GM23338 (cell line): ENCODE measurements around the gene RABGAP1L. TPM values are rescaled to one million over a fixed set of nuclear protein-coding genes. Genes with fewer than 3 reads are reported as not detected.

ENCODE experiments used
- ATAC-seq: fragments of 200-7000 bp; cut with Tn5 transposase; 3 replicates; pipeline ENCODE4 v1.9.1; 2020
- DNase-seq: peaks from one replicate; pipeline ENCODE4 v3.0.0-alpha.2; 2015; ENCODE audit warnings: low spot score
- H2AFZ ChIP-seq: fragments of 200-600 bp; sonication (generic); 2 replicates; pipeline ENCODE4 v1.8.0; 2016; ENCODE audit warnings: antibody characterized with exemption, mild to moderate bottlenecking, moderate library complexity
- H3F3A ChIP-seq: fragments of 200-600 bp; sonication (generic); replicated peaks from 2 replicates; pipeline ENCODE4 v1.8.0; 2017; ENCODE audit warnings: antibody characterized with exemption, mixed run types, low read depth
- H3K27ac ChIP-seq: fragments of 200-600 bp; sonication (generic); 2 replicates; pipeline ENCODE4 v1.6.1; 2016; ENCODE audit warnings: low read depth
- H3K27me3 ChIP-seq: fragments of 200-600 bp; sonication (generic); 2 replicates; pipeline ENCODE4 v1.8.0; 2016; ENCODE audit warnings: mild to moderate bottlenecking, mixed run types, moderate library complexity; ENCODE audit not compliant: insufficient read depth
- H3K36me3 ChIP-seq: fragments of 200-600 bp; sonication (generic); 2 replicates; pipeline ENCODE4 v1.8.0; 2016; ENCODE audit warnings: mild to moderate bottlenecking; ENCODE audit not compliant: insufficient read depth
- H3K4me1 ChIP-seq: fragments of 200-600 bp; sonication (generic); 2 replicates; pipeline ENCODE4 v1.8.0; 2016; ENCODE audit warnings: mild to moderate bottlenecking, moderate library complexity; ENCODE audit not compliant: insufficient read depth
- H3K4me2 ChIP-seq: fragments of 200-600 bp; sonication (generic); 2 replicates; pipeline ENCODE4 v1.7.1; 2017; ENCODE audit warnings: mixed run types
- H3K4me3 ChIP-seq: fragments of 200-600 bp; sonication (generic); 2 replicates; pipeline ENCODE4 v1.6.1; 2016; ENCODE audit warnings: mixed run types
- H3K79me2 ChIP-seq: fragments of 200-600 bp; sonication (generic); replicated peaks from 2 replicates; pipeline ENCODE4 v1.8.0; 2017; ENCODE audit warnings: mild to moderate bottlenecking; ENCODE audit not compliant: insufficient read depth
- H3K9me2 ChIP-seq: fragments of 200-600 bp; sonication (generic); 2 replicates; pipeline ENCODE4 v1.8.0; 2017; ENCODE audit not compliant: insufficient read depth
- H4K20me1 ChIP-seq: fragments of 200-600 bp; sonication (generic); replicated peaks from 2 replicates; pipeline ENCODE4 v1.8.0; 2017; ENCODE audit warnings: mild to moderate bottlenecking; ENCODE audit not compliant: insufficient read depth
- H3K27ac Mint-ChIP-seq: 2 replicates; pipeline ENCODE4 v1.8.0; 2020; ENCODE audit warnings: inconsistent platforms, mild to moderate bottlenecking, moderate library complexity, mixed read lengths
- H3K27me3 Mint-ChIP-seq: 3 replicates; pipeline ENCODE4 v1.8.0; 2022; ENCODE audit warnings: low read depth, mild to moderate bottlenecking, moderate library complexity, mixed read lengths, inconsistent platforms; ENCODE audit not compliant: insufficient read depth, poor library complexity
- H3K36me3 Mint-ChIP-seq: 3 replicates; pipeline ENCODE4 v1.8.0; 2021; ENCODE audit warnings: low read depth, mild to moderate bottlenecking, inconsistent platforms, moderate library complexity, mixed read lengths
- H3K4me1 Mint-ChIP-seq: 3 replicates; pipeline ENCODE4 v1.8.0; 2020; ENCODE audit warnings: mild to moderate bottlenecking, inconsistent platforms, mixed read lengths
- H3K4me3 Mint-ChIP-seq: 3 replicates; pipeline ENCODE4 v1.8.0; 2021; ENCODE audit warnings: moderate library complexity, mild to moderate bottlenecking, inconsistent platforms, mixed read lengths
- H3K9me3 Mint-ChIP-seq: 3 replicates; pipeline ENCODE4 v1.8.0; 2020; ENCODE audit warnings: moderate library complexity, mild to moderate bottlenecking, inconsistent platforms, mixed read lengths
- CREB1 ChIP-seq: fragments of 250-450 bp; sonication (Bioruptor Pico); IDR thresholded peaks from 2 replicates; pipeline ENCODE4 v1.5.0; 2020; ENCODE audit warnings: low read depth, mild to moderate bottlenecking, moderate library complexity
- EZH2 ChIP-seq: fragments of 200-600 bp; sonication (generic); IDR thresholded peaks from one replicate; pipeline ENCODE4 v1.8.0; 2017; ENCODE audit warnings: antibody characterized with exemption, mild to moderate bottlenecking, low read depth; ENCODE audit not compliant: unreplicated experiment
- EZH2phosphoT487 ChIP-seq: fragments of 200-600 bp; sonication (generic); IDR thresholded peaks from one replicate; pipeline ENCODE4 v1.8.1; 2018; ENCODE audit warnings: antibody characterized with exemption; ENCODE audit not compliant: unreplicated experiment
- JUNB ChIP-seq: IDR thresholded peaks from one replicate; pipeline ENCODE4 v1.6.1; 2016; ENCODE audit warnings: antibody characterized with exemption; ENCODE audit not compliant: unreplicated experiment
- NANOG ChIP-seq: IDR thresholded peaks from 2 replicates; pipeline ENCODE4 v1.6.1; 2016; ENCODE audit warnings: antibody characterized with exemption, borderline replicate concordance
- POLR2AphosphoS5 ChIP-seq: IDR thresholded peaks from 2 replicates; pipeline ENCODE4 v1.6.1; 2016; ENCODE audit warnings: antibody characterized with exemption, low read depth
- STAT1 ChIP-seq: IDR thresholded peaks from one replicate; pipeline ENCODE4 v1.6.1; 2016; ENCODE audit warnings: antibody characterized with exemption; ENCODE audit not compliant: unreplicated experiment
- ZNF114 ChIP-seq: fragments of 250-450 bp; sonication (Bioruptor Pico); IDR thresholded peaks from 2 replicates; pipeline ENCODE4 v1.5.0; 2020; ENCODE audit warnings: mild to moderate bottlenecking, moderate library complexity
- ZNF331 ChIP-seq: fragments of 250-450 bp; sonication (Bioruptor Pico); IDR thresholded peaks from 2 replicates; pipeline ENCODE4 v1.5.0; 2020; ENCODE audit warnings: low read depth, mild to moderate bottlenecking, moderate library complexity
- polyA plus RNA-seq: library from polyadenylated mRNA; unstranded; fragments of >200 nt; fragmentation: Nextera tagmentation; extraction: Ambion mirVana; gene quantifications from 2 replicates; pipeline ENCODE4 v1.2.1, GENCODE V29; 2016
- total RNA-seq: library from RNA; depleted of rRNA; stranded (reverse); fragments of >200 nt; shearing (Covaris generic); gene quantifications from 2 replicates; pipeline ENCODE4 v1.2.3, GENCODE V29; 2014
- TF ChIP-seq, protein P1 (sequence below): fragments of 250-450 bp; sonication (Bioruptor Pico); IDR thresholded peaks from 2 replicates; pipeline ENCODE4 v1.5.0; 2020; ENCODE audit warnings: mild to moderate bottlenecking, moderate library complexity
- TF ChIP-seq, protein P2 (sequence below): IDR thresholded peaks from one replicate; pipeline ENCODE4 v1.6.1; 2018; ENCODE audit warnings: antibody characterized with exemption; ENCODE audit not compliant: unreplicated experiment
- TF ChIP-seq, protein P3 (sequence below): IDR thresholded peaks from 2 replicates; pipeline ENCODE4 v1.6.1; 2016; ENCODE audit warnings: antibody characterized with exemption
- TF ChIP-seq, protein P4 (sequence below), 2 experiments: fragments of 200-600 bp in 1 of 2; sonication (generic) in 1 of 2; conservative IDR thresholded peaks; 2 replicates each; pipeline versions ENCODE4 v1.5.1 to v1.6.1; 2016 to 2017; ENCODE audit warnings: antibody characterized with exemption in 2 of 2, low read depth in 2 of 2, mild to moderate bottlenecking in 2 of 2, moderate library complexity in 1 of 2

RABGAP1L gene
- total and polyA plus RNA-seq, 2 experiments from 2014 or later = 83.2 to 136 TPM

DNA sequence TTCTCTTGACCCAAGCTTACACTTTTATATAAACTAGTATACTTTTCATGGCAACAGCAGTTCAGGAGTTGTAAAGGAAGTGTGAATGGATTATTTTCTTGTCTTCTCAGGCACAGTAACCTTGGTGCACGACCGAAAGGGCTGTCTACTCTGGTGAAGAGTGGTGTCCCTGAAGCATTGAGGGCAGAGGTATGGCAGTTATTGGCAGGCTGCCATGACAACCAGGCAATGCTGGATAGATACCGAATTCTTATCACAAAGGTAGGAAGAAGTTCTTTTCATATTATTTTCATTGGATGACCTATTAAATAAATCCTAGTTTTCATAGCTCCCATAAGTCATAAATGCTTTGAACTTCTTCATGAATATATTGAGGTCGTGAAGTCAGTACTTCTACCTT, 234.6 kb downstream of the RABGAP1L start:
- H4K20me1 ChIP-seq = no peaks in the 10 kb centered on the region
- H3F3A ChIP-seq = no peaks in the 10 kb centered on the region
- no peaks in the 10 kb centered on the region for H3K9me2 ChIP-seq
- TF ChIP-seq, protein P1, sequence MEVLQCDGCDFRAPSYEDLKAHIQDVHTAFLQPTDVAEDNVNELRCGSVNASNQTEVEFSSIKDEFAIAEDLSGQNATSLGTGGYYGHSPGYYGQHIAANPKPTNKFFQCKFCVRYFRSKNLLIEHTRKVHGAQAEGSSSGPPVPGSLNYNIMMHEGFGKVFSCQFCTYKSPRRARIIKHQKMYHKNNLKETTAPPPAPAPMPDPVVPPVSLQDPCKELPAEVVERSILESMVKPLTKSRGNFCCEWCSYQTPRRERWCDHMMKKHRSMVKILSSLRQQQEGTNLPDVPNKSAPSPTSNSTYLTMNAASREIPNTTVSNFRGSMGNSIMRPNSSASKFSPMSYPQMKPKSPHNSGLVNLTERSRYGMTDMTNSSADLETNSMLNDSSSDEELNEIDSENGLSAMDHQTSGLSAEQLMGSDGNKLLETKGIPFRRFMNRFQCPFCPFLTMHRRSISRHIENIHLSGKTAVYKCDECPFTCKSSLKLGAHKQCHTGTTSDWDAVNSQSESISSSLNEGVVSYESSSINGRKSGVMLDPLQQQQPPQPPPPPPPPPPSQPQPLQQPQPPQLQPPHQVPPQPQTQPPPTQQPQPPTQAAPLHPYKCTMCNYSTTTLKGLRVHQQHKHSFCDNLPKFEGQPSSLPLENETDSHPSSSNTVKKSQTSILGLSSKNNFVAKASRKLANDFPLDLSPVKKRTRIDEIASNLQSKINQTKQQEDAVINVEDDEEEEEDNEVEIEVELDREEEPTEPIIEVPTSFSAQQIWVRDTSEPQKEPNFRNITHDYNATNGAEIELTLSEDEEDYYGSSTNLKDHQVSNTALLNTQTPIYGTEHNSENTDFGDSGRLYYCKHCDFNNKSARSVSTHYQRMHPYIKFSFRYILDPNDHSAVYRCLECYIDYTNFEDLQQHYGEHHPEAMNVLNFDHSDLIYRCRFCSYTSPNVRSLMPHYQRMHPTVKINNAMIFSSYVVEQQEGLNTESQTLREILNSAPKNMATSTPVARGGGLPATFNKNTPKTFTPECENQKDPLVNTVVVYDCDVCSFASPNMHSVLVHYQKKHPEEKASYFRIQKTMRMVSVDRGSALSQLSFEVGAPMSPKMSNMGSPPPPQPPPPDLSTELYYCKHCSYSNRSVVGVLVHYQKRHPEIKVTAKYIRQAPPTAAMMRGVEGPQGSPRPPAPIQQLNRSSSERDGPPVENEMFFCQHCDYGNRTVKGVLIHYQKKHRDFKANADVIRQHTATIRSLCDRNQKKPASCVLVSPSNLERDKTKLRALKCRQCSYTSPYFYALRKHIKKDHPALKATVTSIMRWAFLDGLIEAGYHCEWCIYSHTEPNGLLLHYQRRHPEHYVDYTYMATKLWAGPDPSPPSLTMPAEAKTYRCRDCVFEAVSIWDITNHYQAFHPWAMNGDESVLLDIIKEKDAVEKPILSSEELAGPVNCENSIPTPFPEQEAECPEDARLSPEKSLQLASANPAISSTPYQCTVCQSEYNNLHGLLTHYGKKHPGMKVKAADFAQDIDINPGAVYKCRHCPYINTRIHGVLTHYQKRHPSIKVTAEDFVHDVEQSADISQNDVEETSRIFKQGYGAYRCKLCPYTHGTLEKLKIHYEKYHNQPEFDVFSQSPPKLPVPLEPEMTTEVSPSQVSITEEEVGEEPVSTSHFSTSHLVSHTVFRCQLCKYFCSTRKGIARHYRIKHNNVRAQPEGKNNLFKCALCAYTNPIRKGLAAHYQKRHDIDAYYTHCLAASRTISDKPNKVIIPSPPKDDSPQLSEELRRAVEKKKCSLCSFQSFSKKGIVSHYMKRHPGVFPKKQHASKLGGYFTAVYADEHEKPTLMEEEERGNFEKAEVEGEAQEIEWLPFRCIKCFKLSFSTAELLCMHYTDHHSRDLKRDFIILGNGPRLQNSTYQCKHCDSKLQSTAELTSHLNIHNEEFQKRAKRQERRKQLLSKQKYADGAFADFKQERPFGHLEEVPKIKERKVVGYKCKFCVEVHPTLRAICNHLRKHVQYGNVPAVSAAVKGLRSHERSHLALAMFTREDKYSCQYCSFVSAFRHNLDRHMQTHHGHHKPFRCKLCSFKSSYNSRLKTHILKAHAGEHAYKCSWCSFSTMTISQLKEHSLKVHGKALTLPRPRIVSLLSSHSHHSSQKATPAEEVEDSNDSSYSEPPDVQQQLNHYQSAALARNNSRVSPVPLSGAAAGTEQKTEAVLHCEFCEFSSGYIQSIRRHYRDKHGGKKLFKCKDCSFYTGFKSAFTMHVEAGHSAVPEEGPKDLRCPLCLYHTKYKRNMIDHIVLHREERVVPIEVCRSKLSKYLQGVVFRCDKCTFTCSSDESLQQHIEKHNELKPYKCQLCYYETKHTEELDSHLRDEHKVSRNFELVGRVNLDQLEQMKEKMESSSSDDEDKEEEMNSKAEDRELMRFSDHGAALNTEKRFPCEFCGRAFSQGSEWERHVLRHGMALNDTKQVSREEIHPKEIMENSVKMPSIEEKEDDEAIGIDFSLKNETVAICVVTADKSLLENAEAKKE = no peak
- TF ChIP-seq EZH2 (no peak), ZNF114 (CRISPR knock-in tag) (no peak), CREB1 (no peak), NANOG (no peak), STAT1 (no peak), POLR2AphosphoS5 (no peak), JUNB (no peak), EZH2phosphoT487 (no peak), ZNF331 (CRISPR knock-in tag) (no peak)
- TF ChIP-seq, protein P2, sequence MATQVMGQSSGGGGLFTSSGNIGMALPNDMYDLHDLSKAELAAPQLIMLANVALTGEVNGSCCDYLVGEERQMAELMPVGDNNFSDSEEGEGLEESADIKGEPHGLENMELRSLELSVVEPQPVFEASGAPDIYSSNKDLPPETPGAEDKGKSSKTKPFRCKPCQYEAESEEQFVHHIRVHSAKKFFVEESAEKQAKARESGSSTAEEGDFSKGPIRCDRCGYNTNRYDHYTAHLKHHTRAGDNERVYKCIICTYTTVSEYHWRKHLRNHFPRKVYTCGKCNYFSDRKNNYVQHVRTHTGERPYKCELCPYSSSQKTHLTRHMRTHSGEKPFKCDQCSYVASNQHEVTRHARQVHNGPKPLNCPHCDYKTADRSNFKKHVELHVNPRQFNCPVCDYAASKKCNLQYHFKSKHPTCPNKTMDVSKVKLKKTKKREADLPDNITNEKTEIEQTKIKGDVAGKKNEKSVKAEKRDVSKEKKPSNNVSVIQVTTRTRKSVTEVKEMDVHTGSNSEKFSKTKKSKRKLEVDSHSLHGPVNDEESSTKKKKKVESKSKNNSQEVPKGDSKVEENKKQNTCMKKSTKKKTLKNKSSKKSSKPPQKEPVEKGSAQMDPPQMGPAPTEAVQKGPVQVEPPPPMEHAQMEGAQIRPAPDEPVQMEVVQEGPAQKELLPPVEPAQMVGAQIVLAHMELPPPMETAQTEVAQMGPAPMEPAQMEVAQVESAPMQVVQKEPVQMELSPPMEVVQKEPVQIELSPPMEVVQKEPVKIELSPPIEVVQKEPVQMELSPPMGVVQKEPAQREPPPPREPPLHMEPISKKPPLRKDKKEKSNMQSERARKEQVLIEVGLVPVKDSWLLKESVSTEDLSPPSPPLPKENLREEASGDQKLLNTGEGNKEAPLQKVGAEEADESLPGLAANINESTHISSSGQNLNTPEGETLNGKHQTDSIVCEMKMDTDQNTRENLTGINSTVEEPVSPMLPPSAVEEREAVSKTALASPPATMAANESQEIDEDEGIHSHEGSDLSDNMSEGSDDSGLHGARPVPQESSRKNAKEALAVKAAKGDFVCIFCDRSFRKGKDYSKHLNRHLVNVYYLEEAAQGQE = no peak
- TF ChIP-seq, protein P3, sequence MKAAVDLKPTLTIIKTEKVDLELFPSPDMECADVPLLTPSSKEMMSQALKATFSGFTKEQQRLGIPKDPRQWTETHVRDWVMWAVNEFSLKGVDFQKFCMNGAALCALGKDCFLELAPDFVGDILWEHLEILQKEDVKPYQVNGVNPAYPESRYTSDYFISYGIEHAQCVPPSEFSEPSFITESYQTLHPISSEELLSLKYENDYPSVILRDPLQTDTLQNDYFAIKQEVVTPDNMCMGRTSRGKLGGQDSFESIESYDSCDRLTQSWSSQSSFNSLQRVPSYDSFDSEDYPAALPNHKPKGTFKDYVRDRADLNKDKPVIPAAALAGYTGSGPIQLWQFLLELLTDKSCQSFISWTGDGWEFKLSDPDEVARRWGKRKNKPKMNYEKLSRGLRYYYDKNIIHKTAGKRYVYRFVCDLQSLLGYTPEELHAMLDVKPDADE = no peak
- TF ChIP-seq, protein P4, sequence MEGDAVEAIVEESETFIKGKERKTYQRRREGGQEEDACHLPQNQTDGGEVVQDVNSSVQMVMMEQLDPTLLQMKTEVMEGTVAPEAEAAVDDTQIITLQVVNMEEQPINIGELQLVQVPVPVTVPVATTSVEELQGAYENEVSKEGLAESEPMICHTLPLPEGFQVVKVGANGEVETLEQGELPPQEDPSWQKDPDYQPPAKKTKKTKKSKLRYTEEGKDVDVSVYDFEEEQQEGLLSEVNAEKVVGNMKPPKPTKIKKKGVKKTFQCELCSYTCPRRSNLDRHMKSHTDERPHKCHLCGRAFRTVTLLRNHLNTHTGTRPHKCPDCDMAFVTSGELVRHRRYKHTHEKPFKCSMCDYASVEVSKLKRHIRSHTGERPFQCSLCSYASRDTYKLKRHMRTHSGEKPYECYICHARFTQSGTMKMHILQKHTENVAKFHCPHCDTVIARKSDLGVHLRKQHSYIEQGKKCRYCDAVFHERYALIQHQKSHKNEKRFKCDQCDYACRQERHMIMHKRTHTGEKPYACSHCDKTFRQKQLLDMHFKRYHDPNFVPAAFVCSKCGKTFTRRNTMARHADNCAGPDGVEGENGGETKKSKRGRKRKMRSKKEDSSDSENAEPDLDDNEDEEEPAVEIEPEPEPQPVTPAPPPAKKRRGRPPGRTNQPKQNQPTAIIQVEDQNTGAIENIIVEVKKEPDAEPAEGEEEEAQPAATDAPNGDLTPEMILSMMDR (conservative IDR thresholded peaks at IDR 0.05; ENCODE audit: low read depth in 2 of 2) = no peak
- no peak overlapping the region for H3K27ac Mint-ChIP-seq
- H3K27me3 ChIP-seq = no peaks in the 10 kb centered on the region
- ATAC-seq (no peak), DNase-seq (no peak)
- H3K4me3 Mint-ChIP-seq = no peak overlapping the region
- H3K27me3 Mint-ChIP-seq = peaks cover 4% of the 10 kb centered on the region
- no peaks in the 10 kb centered on the region for H3K36me3 ChIP-seq
- H3K79me2 ChIP-seq = no peaks in the 10 kb centered on the region
- H3K4me3 ChIP-seq = no peak overlapping the region
- H3K4me2 ChIP-seq = no peak overlapping the region
- no peaks in the 10 kb centered on the region for H3K9me3 Mint-ChIP-seq
- H3K4me1 ChIP-seq = no peaks in the 10 kb centered on the region
- H3K27ac ChIP-seq = no peak overlapping the region
- H3K36me3 Mint-ChIP-seq = no peaks in the 10 kb centered on the region
- H3K4me1 Mint-ChIP-seq = no peaks in the 10 kb centered on the region
- no peak overlapping the region for H2AFZ ChIP-seq
